T-helper 2 cell (primary cell): ENCODE measurements around the gene DCP1B.
A peak's percentile ranks its signal among the peaks of the same experiment; 100 is the strongest.

Experiments used
- DNase-seq, 5 experiments: peaks; one replicate each; pipeline versions ENCODE4 v3.0.0 to v3.0.0-alpha.2; 2012 to 2022

DCP1B gene

GRCh38 chr12:2017546-2018337, 13.5 kb upstream of the DCP1B start:
- peak in 1 of 5 experiments; percentile 34 for DNase-seq

GRCh38 chr12:2016862-2017545, 12.7 kb upstream of the DCP1B start:
- DNase-seq = peak in 1 of 5 experiments; percentile 53

GRCh38 chr12:2014231-2014630, 10.0 kb upstream of the DCP1B start:
- no peak for DNase-seq

- DNase-seq = no peak
These were observed 9.4 kb upstream of the DCP1B start for GRCh38 chr12:2013527-2014223.

GRCh38 chr12:2013086-2013485, 8.8 kb upstream of the DCP1B start:
- DNase-seq = no peak

GRCh38 chr12:2011643-2012607, 7.7 kb upstream of the DCP1B start:
- DNase-seq = no peak

GRCh38 chr12:2009623-2010022, 5.4 kb upstream of the DCP1B start:
- DNase-seq = peak in 1 of 5 experiments; percentile 40

- no peak for DNase-seq
These were observed 4.4 kb upstream of the DCP1B start for GRCh38 chr12:2008677-2009076.

GRCh38 chr12:2003676-2004112, 563 bp downstream of the DCP1B start:
- DNase-seq = peak in 1 of 5 experiments; percentile 1

- DNase-seq = peak in 1 of 5 experiments; percentile 52
These were observed 8.9 kb downstream of the DCP1B start for GRCh38 chr12:1995205-1995896.

- DNase-seq = no peak
These were observed 9.7 kb downstream of the DCP1B start for GRCh38 chr12:1994429-1995143.

- peak in 2 of 5 experiments; percentile 21 to 89 for DNase-seq
These were observed 10.3 kb downstream of the DCP1B start for GRCh38 chr12:1993871-1994371.

- peak in 1 of 5 experiments; percentile 82 for DNase-seq
These were observed 10.9 kb downstream of the DCP1B start for GRCh38 chr12:1993341-1993740.

- no peak for DNase-seq
These were observed 11.5 kb downstream of the DCP1B start for GRCh38 chr12:1992732-1993131.

GRCh38 chr12:1989111-1989510, 15.1 kb downstream of the DCP1B start:
- no peak for DNase-seq

- DNase-seq = no peak
These were observed 19.5 kb downstream of the DCP1B start for GRCh38 chr12:1984759-1985158.

- DNase-seq = no peak
These were observed 24.0 kb downstream of the DCP1B start for GRCh38 chr12:1980282-1980681.

- no peak for DNase-seq
These were observed 26.0 kb downstream of the DCP1B start for GRCh38 chr12:1978078-1978862.

GRCh38 chr12:1977588-1977987, 26.7 kb downstream of the DCP1B start:
- no peak for DNase-seq

GRCh38 chr12:1977109-1977508, 27.1 kb downstream of the DCP1B start:
- no peak for DNase-seq
